Gastroesophageal sphincter (tissue), 3 donors: ENCODE data around the gene SULT1B1.

ENCODE experiments used
- EP300 ChIP-seq: sonication (generic); formaldehyde crosslinking; IDR thresholded peaks from one replicate; pipeline ENCODE4 v1.6.1; 2017; ENCODE audit warnings: antibody characterized with exemption, mild to moderate bottlenecking
- POLR2A ChIP-seq, 2 donors: fragments of 450-650 bp; IDR thresholded peaks; one replicate each; pipeline ENCODE4 v1.6.1; 2017; ENCODE audit warnings: antibody characterized with exemption in 2 of 2, mild to moderate bottlenecking in 2 of 2, moderate library complexity in 1 of 2
- POLR2AphosphoS5 ChIP-seq: sonication (generic); formaldehyde crosslinking; IDR thresholded peaks from one replicate; pipeline ENCODE4 v1.6.1; 2017; ENCODE audit warnings: antibody characterized with exemption
- TF ChIP-seq, protein P1 (sequence below), 4 experiments: fragments of 200-600 bp in 2 of 4; fragments of 450-650 bp in 2 of 4; sonication (generic) in 1 of 4; IDR thresholded peaks; one replicate each; pipeline ENCODE4 v1.5.1; 2017 to 2019; ENCODE audit warnings: antibody characterized with exemption in 4 of 4, mild to moderate bottlenecking in 2 of 4, moderate library complexity in 2 of 4

DNA sequence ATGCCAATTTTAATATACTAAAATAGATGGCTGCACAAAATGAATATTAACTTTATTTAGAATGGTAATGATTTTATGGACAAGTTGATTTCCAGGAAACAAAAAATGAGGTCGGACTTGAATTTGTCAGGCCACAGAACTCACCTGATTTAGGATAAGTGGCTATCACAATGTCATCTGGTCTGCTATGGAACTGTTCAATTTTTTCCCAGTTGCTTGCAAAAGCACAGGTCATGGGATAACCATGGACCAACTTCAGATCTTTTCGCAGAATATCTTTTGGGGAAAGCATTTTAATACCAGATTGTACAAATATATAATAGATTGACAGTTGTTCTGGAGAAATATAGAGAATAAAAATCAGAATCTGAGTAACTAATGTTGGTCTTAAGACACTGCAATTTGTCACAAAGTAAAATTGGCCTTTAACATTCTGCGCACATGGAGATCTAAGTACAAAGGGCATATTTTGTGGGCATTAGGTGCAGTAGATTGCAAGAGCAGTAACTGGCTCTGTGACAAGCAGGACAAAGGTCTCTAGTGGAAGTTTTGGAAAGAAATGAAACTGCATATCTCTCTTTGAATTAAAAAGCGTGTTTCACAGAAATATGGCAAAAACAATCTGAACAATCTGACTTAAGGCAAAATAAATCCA, 5.4 kb downstream of the SULT1B1 start:
- TF ChIP-seq, protein P1, sequence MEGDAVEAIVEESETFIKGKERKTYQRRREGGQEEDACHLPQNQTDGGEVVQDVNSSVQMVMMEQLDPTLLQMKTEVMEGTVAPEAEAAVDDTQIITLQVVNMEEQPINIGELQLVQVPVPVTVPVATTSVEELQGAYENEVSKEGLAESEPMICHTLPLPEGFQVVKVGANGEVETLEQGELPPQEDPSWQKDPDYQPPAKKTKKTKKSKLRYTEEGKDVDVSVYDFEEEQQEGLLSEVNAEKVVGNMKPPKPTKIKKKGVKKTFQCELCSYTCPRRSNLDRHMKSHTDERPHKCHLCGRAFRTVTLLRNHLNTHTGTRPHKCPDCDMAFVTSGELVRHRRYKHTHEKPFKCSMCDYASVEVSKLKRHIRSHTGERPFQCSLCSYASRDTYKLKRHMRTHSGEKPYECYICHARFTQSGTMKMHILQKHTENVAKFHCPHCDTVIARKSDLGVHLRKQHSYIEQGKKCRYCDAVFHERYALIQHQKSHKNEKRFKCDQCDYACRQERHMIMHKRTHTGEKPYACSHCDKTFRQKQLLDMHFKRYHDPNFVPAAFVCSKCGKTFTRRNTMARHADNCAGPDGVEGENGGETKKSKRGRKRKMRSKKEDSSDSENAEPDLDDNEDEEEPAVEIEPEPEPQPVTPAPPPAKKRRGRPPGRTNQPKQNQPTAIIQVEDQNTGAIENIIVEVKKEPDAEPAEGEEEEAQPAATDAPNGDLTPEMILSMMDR (IDR thresholded peaks at IDR 0.05), result no peak
- no peak for TF ChIP-seq POLR2A (IDR thresholded peaks at IDR 0.05)
- no peak for TF ChIP-seq EP300
- TF ChIP-seq POLR2AphosphoS5, result no peak
